ENCODE data around the gene SEMA5A. TPM values are rescaled to one million over a fixed set of nuclear protein-coding genes. Genes with fewer than 3 reads are reported as not detected.

The SEMA5A gene
- total RNA-seq, 4 donors from 2014 or later = 15.0 to 81.0 (median 52.9) TPM

DNA sequence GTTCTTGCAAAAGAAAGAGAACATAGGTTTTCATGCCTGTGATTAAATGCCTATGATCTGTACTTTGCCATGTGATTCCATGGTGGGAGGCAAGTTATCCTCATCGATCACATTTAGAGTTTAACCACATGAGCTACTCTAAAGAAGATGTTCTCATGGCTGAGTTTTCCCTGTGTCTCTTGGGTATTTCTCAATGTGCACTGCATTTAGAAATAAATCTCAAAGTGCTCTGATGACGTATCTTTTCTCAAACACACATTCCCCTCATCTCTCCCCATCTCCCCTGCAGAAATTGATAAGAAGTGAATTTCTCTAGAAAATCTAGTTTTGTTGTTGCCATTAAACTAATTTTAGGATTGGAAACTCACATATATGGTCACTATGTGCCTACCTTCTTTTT, 282.2 kb downstream of the SEMA5A start:
- TF ChIP-seq POLR2A (IDR thresholded peaks at IDR 0.05) = no peak
- TF ChIP-seq EP300 (IDR thresholded peaks at IDR 0.05; ENCODE audit: low read depth) = no peak
- TF ChIP-seq POLR2AphosphoS5 (IDR thresholded peaks at IDR 0.05) = no peak
- TF ChIP-seq, protein P1, sequence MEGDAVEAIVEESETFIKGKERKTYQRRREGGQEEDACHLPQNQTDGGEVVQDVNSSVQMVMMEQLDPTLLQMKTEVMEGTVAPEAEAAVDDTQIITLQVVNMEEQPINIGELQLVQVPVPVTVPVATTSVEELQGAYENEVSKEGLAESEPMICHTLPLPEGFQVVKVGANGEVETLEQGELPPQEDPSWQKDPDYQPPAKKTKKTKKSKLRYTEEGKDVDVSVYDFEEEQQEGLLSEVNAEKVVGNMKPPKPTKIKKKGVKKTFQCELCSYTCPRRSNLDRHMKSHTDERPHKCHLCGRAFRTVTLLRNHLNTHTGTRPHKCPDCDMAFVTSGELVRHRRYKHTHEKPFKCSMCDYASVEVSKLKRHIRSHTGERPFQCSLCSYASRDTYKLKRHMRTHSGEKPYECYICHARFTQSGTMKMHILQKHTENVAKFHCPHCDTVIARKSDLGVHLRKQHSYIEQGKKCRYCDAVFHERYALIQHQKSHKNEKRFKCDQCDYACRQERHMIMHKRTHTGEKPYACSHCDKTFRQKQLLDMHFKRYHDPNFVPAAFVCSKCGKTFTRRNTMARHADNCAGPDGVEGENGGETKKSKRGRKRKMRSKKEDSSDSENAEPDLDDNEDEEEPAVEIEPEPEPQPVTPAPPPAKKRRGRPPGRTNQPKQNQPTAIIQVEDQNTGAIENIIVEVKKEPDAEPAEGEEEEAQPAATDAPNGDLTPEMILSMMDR (IDR thresholded peaks at IDR 0.05) = no peak
- no peak for DNase-seq
- intact Hi-C loops (cut with DNase I; ENCODE audit: low total_unique reads) = no loop called here
- no peak overlapping the region for H3K4me3 ChIP-seq
- H3K4me1 ChIP-seq = peaks cover 0 to 4% (median 0%) of the 10 kb centered on the region in 4 donors
- H3K36me3 ChIP-seq = no peaks in the 10 kb centered on the region
- H3K27me3 ChIP-seq = no peaks in the 10 kb centered on the region
- no peaks in the 10 kb centered on the region for H3K9me3 ChIP-seq
- in situ Hi-C loops (cut with MboI; ENCODE audit: low pct_ligation_motif_present in 1 of 4, low pct_unique_long_range_greater_than_20kb in 1 of 4, low sequenced_read_pairs in 3 of 4) = no loop called here
- WGBS, 2 donors (ENCODE audit: low coverage in 1 of 2) = 83 to 100% methylated on average over 1 to 2 of the region's 2 CpGs
- H3K27ac ChIP-seq = no peak overlapping the region

DNA sequence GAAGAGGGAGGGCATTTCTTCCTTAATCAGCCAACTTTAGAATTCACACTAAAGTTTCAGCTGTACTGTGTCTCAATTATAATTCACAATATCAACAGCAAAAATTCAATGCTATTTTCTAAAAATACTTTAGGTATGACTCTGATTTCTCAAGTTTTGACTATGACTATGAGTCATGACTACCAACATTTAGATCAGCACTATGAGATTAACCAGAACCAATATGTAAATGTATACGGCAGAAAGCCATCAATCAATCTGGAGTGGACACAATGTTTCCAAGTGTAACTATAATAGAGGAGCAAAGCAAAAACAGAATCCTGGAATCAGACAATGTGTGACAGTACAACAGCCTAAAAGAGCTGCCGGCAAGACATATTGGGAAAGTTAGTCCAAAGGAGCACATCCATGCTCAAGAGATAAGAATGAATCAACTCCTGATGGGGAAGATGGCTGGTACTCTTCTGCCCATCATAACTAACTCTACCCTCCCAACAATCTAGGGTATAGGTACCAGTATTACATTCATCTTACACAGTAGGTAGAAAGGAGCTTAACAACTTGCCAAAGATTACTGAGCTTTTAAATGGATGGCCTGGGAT, 294.4 kb downstream of the SEMA5A start:
- Histone ChIP-seq H3K4me3 (no peak overlapping the region), H3K27ac (no peak overlapping the region), H3K4me1 (no peaks in the 10 kb centered on the region), H3K9me3 (no peaks in the 10 kb centered on the region), H3K36me3 (no peaks in the 10 kb centered on the region), H3K27me3 (no peaks in the 10 kb centered on the region)
- DNase-seq = no peak
- no peak for TF ChIP-seq EP300 (IDR thresholded peaks at IDR 0.05; ENCODE audit: low read depth)
- TF ChIP-seq, protein P1 (IDR thresholded peaks at IDR 0.05) = no peak
- WGBS, 2 donors (ENCODE audit: low coverage in 1 of 2) = 82 to 100% methylated on average over 1 to 2 of the region's 2 CpGs
- intact Hi-C loops (cut with DNase I; ENCODE audit: low total_unique reads) = no loop called here
- in situ Hi-C loops (cut with MboI; ENCODE audit: low pct_ligation_motif_present in 1 of 4, low pct_unique_long_range_greater_than_20kb in 1 of 4, low sequenced_read_pairs in 3 of 4) = no loop called here

DNA sequence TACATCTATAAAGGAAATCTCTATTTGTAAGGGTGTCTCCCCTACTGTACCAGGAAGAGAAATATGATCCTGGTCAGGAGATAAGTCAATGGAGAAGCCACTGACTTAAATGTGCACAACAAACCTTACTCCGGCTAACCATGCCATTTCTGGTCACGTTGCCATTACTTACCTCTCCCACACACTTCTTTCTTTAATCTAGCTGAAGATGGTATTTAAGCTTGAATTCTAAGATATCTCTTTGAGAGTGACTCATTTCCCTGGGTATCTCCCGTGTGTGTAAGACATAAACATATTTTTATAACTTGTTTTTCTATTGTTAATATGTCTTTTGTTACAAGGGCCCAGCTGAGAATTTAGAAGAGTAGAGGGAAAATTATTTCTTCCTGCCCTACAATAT, 296.6 kb downstream of the SEMA5A start:
- DNase-seq = no peak
- intact Hi-C loops (cut with DNase I; ENCODE audit: low total_unique reads) (no loop called here), in situ Hi-C loops (cut with MboI; ENCODE audit: low pct_ligation_motif_present in 1 of 4, low pct_unique_long_range_greater_than_20kb in 1 of 4, low sequenced_read_pairs in 3 of 4) (no loop called here)
- 78 to 83% methylated on average over 3 of the region's 3 CpGs for WGBS, 2 donors (ENCODE audit: low coverage in 1 of 2)
- no peak overlapping the region for H3K4me3 ChIP-seq
- no peaks in the 10 kb centered on the region for H3K9me3 ChIP-seq
- TF ChIP-seq, protein P1 (IDR thresholded peaks at IDR 0.05) = no peak
- TF ChIP-seq POLR2AphosphoS5 (IDR thresholded peaks at IDR 0.05) = no peak
- no peak for TF ChIP-seq EP300 (IDR thresholded peaks at IDR 0.05; ENCODE audit: low read depth)
- no peak for TF ChIP-seq POLR2A (IDR thresholded peaks at IDR 0.05)
- no peaks in the 10 kb centered on the region for H3K27me3 ChIP-seq
- H3K4me1 ChIP-seq = no peaks in the 10 kb centered on the region
- H3K27ac ChIP-seq = no peak overlapping the region
- H3K36me3 ChIP-seq = no peaks in the 10 kb centered on the region

DNA sequence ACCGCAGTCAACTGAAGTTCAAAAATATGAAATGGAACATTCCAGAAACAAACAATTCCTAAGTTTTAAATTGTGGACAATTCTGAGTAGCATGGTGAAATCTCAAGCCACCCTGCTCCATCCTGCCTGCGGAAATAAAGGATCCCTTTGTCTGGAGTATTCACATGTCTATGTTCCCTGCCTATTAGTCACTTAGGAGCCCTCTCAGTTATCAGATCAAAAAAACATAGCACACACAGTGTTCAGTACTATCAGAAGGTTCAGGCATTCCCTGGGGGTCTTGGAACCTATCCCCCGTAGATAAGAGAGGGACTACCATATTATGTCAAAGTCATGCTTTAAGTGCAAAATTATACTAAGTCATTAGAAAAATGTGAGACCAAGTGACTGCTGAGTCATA, 300.8 kb downstream of the SEMA5A start:
- DNase-seq = no peak
- Histone ChIP-seq H3K27me3 (no peaks in the 10 kb centered on the region), H3K9me3 (no peaks in the 10 kb centered on the region), H3K4me1 (no peaks in the 10 kb centered on the region), H3K4me3 (no peak overlapping the region), H3K36me3 (no peaks in the 10 kb centered on the region), H3K27ac (no peak overlapping the region)
- TF ChIP-seq POLR2AphosphoS5 (IDR thresholded peaks at IDR 0.05) = no peak
- TF ChIP-seq EP300 (IDR thresholded peaks at IDR 0.05; ENCODE audit: low read depth) = no peak
- TF ChIP-seq POLR2A (IDR thresholded peaks at IDR 0.05) = no peak
- TF ChIP-seq, protein P1 (IDR thresholded peaks at IDR 0.05) = no peak
- intact Hi-C loops (cut with DNase I; ENCODE audit: low total_unique reads) (no loop called here), in situ Hi-C loops (cut with MboI; ENCODE audit: low pct_ligation_motif_present in 1 of 4, low pct_unique_long_range_greater_than_20kb in 1 of 4, low sequenced_read_pairs in 3 of 4) (no loop called here)
- 86 to 91% methylated on average over 2 to 3 of the region's 3 CpGs for WGBS, 2 donors (ENCODE audit: low coverage in 1 of 2)
